GM23338 (cell line): ENCODE data around the gene LRIG3.

Experiments
- CREB1 ChIP-seq: fragments of 250-450 bp; sonication (Bioruptor Pico); IDR thresholded peaks from 2 replicates; pipeline ENCODE4 v1.5.0; 2020; ENCODE audit warnings: low read depth, mild to moderate bottlenecking, moderate library complexity
- CTCF ChIP-seq, 2 experiments: fragments of 200-600 bp in 1 of 2; sonication (generic) in 1 of 2; conservative IDR thresholded peaks; 2 replicates each; pipeline versions ENCODE4 v1.5.1 to v1.6.1; 2016 to 2017; ENCODE audit warnings: antibody characterized with exemption in 2 of 2, low read depth in 2 of 2, mild to moderate bottlenecking in 2 of 2, moderate library complexity in 1 of 2
- ETS1 ChIP-seq: IDR thresholded peaks from 2 replicates; pipeline ENCODE4 v1.6.1; 2016; ENCODE audit warnings: antibody characterized with exemption
- EZH2 ChIP-seq: fragments of 200-600 bp; sonication (generic); IDR thresholded peaks from one replicate; pipeline ENCODE4 v1.8.0; 2017; ENCODE audit warnings: antibody characterized with exemption, mild to moderate bottlenecking, low read depth; ENCODE audit not compliant: unreplicated experiment
- EZH2phosphoT487 ChIP-seq: fragments of 200-600 bp; sonication (generic); IDR thresholded peaks from one replicate; pipeline ENCODE4 v1.8.1; 2018; ENCODE audit warnings: antibody characterized with exemption; ENCODE audit not compliant: unreplicated experiment
- JUNB ChIP-seq: IDR thresholded peaks from one replicate; pipeline ENCODE4 v1.6.1; 2016; ENCODE audit warnings: antibody characterized with exemption; ENCODE audit not compliant: unreplicated experiment
- NANOG ChIP-seq: IDR thresholded peaks from 2 replicates; pipeline ENCODE4 v1.6.1; 2016; ENCODE audit warnings: antibody characterized with exemption, borderline replicate concordance
- POLR2AphosphoS5 ChIP-seq: IDR thresholded peaks from 2 replicates; pipeline ENCODE4 v1.6.1; 2016; ENCODE audit warnings: antibody characterized with exemption, low read depth
- REST ChIP-seq: IDR thresholded peaks from one replicate; pipeline ENCODE4 v1.6.1; 2018; ENCODE audit warnings: antibody characterized with exemption; ENCODE audit not compliant: unreplicated experiment
- ZNF114 ChIP-seq: fragments of 250-450 bp; sonication (Bioruptor Pico); IDR thresholded peaks from 2 replicates; pipeline ENCODE4 v1.5.0; 2020; ENCODE audit warnings: mild to moderate bottlenecking, moderate library complexity

DNA sequence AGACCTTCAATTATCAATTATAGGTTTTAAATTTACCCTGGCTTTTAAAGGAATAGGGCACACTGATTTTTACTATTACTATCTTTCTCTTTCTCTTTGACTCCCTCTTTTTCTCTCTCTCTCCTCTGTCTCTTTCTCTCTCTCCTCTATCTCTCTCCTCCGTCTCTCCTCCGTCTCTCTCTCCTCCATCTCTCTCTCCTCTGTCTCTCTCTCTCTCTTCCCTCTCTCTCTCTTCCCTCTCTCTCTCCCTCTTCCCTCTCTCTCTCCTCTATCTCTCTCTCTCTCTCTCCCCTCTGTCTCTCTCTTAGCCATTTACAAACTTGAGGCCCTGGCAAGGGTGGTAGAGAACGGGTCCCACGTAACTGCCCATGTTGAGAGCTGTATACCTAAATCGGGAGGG is 62.3 kb downstream of the LRIG3 start:
- no peak for TF ChIP-seq CTCF (conservative IDR thresholded peaks at IDR 0.05; ENCODE audit: low read depth in 2 of 2)
- no peak for TF ChIP-seq EZH2phosphoT487
- TF ChIP-seq EZH2: no peak
- TF ChIP-seq ZNF114 (CRISPR knock-in tag): no peak
- TF ChIP-seq REST: no peak
- no peak for TF ChIP-seq POLR2AphosphoS5
- no peak for TF ChIP-seq CREB1
- no peak for TF ChIP-seq JUNB
- no peak for TF ChIP-seq NANOG
- no peak for TF ChIP-seq ETS1
